Caco-2 (cell line): ENCODE data around the gene MRPS10. TPM values are rescaled to one million over a fixed set of nuclear protein-coding genes. Genes with fewer than 3 reads are reported as not detected.

Source experiments
- BruUV-seq: library from RNA; stranded (reverse); fragments of 400-500 nt; replicated peaks from 2 replicates; lab custom pipeline; 2021; lab: Mats Ljungman, UMichigan
- CTCF ChIA-PET: fragments of 300-600 bp; sonication (Branson Sonifier 250); formaldehyde crosslinking; loops from one replicate; lab custom pipeline; 2022; ENCODE audit warnings: antibody characterized with exemption; lab: Charles Lee
- POLR2A ChIA-PET: fragments of 300-600 bp; sonication (Branson Sonifier 250); formaldehyde crosslinking; loops from one replicate; lab custom pipeline; 2022; ENCODE audit warnings: antibody characterized with exemption; lab: Charles Lee
- DNase-seq, 2 experiments: peaks; one replicate each; pipeline versions ENCODE4 v3.0.0 to v3.0.0-alpha.2; 2020 to 2022
- H3K27me3 ChIP-seq: replicated peaks from 2 replicates; pipeline ENCODE4 v1.6.0; 2011; ENCODE audit warnings: low read length; ENCODE audit not compliant: control insufficient read depth, insufficient read depth
- H3K36me3 ChIP-seq: 2 replicates; pipeline ENCODE4 v1.5.1; 2011; ENCODE audit warnings: low read length; ENCODE audit not compliant: control insufficient read depth, insufficient read depth
- H3K4me1 ChIP-seq: fragments of 250-450 bp; sonication (Bioruptor Pico); 2 replicates; pipeline ENCODE4 v1.5.1; 2020; ENCODE audit warnings: mild to moderate bottlenecking
- H3K4me3 ChIP-seq: 2 replicates; pipeline ENCODE4 v1.5.1; 2011; ENCODE audit warnings: low read depth, mild to moderate bottlenecking, control low read depth, low read length
- H3K9me3 ChIP-seq: fragments of 250-450 bp; sonication (Bioruptor Pico); 2 replicates; pipeline ENCODE4 v1.5.1; 2020; ENCODE audit warnings: mild to moderate bottlenecking, moderate library complexity
- H3K27ac Mint-ChIP-seq: one replicate; pipeline ENCODE4 v1.8.0; 2022; ENCODE audit warnings: mixed read lengths; ENCODE audit not compliant: unreplicated experiment
- H3K27me3 Mint-ChIP-seq: one replicate; pipeline ENCODE4 v1.8.0; 2022; ENCODE audit warnings: mixed read lengths; ENCODE audit not compliant: insufficient read depth, unreplicated experiment
- H3K36me3 Mint-ChIP-seq: one replicate; pipeline ENCODE4 v1.8.0; 2022; ENCODE audit warnings: mild to moderate bottlenecking, mixed read lengths; ENCODE audit not compliant: insufficient read depth, unreplicated experiment
- H3K4me1 Mint-ChIP-seq: one replicate; pipeline ENCODE4 v1.8.0; 2022; ENCODE audit warnings: low read depth, mixed read lengths; ENCODE audit not compliant: unreplicated experiment
- H3K4me3 Mint-ChIP-seq: one replicate; pipeline ENCODE4 v1.8.0; 2022; ENCODE audit warnings: mild to moderate bottlenecking, moderate library complexity, mixed read lengths; ENCODE audit not compliant: unreplicated experiment
- H3K9me3 Mint-ChIP-seq: one replicate; pipeline ENCODE4 v1.8.0; 2022; ENCODE audit warnings: mixed read lengths; ENCODE audit not compliant: unreplicated experiment
- CTCF ChIP-seq, 2 experiments: fragments of 200-600 bp in 1 of 2; IDR thresholded peaks; 1 replicate in 1 of 2; 2 replicates in 1 of 2; pipeline versions ENCODE4 v1.5.1 to v1.8.0; 2011 to 2022; ENCODE audit warnings: antibody characterized with exemption in 1 of 2, control low read depth in 1 of 2, inconsistent platforms in 1 of 2, low read depth in 1 of 2, low read length in 1 of 2, mild to moderate bottlenecking in 1 of 2, moderate library complexity in 1 of 2; ENCODE audit not compliant: insufficient read depth in 1 of 2, severe bottlenecking in 1 of 2, unreplicated experiment in 1 of 2
- intact Hi-C: fragments of 100-400 bp; cut with micrococcal nuclease; formaldehyde crosslinking; loops from one replicate; pipeline ENCODE4 v1.10.0; 2022; ENCODE audit not compliant: unreplicated experiment
- total RNA-seq: library from RNA; stranded (reverse); gene quantifications from 2 replicates; pipeline ENCODE4 v1.2.3, GENCODE V29; 2022

The MRPS10 gene
- total RNA-seq, 1 experiment from 2014 or later, result 38.6 TPM

- CTCF ChIA-PET, result no interaction called here
Measured at GRCh38 chr6:42251500-42251899, 33.8 kb upstream of the MRPS10 start.

GRCh38 chr6:42250274-42250931 is 32.7 kb upstream of the MRPS10 start:
- CTCF ChIA-PET, result no interaction called here
- H3K9me3 Mint-ChIP-seq, result no peaks in the 10 kb centered on the region
- DNase-seq, result no peak
- TF ChIP-seq CTCF (IDR thresholded peaks at IDR 0.05; ENCODE audit: insufficient read depth in 1 of 2, low read depth in 1 of 2, low read length in 1 of 2, severe bottlenecking in 1 of 2, unreplicated experiment in 1 of 2), result no peak
- no TSS peak for BruUV-seq
- intact Hi-C loops, result no loop called here
- H3K4me1 Mint-ChIP-seq, result no peaks in the 10 kb centered on the region
- Histone ChIP-seq H3K36me3 (no peaks in the 10 kb centered on the region), H3K27me3 (no peaks in the 10 kb centered on the region), H3K9me3 (no peaks in the 10 kb centered on the region), H3K4me3 (no peak overlapping the region), H3K4me1 (no peaks in the 10 kb centered on the region)
- POLR2A ChIA-PET, result no interaction called here
- H3K4me3 Mint-ChIP-seq, result no peak overlapping the region
- H3K36me3 Mint-ChIP-seq, result no peaks in the 10 kb centered on the region
- no peaks in the 10 kb centered on the region for H3K27me3 Mint-ChIP-seq
- no peak overlapping the region for H3K27ac Mint-ChIP-seq

More at GRCh38 chr6:42251500-42251899, 33.8 kb upstream of the MRPS10 start:
- no peak overlapping the region for H3K27ac Mint-ChIP-seq
- POLR2A ChIA-PET, result no interaction called here
- Histone ChIP-seq H3K4me1 (no peaks in the 10 kb centered on the region), H3K27me3 (no peaks in the 10 kb centered on the region), H3K4me3 (no peak overlapping the region), H3K9me3 (no peaks in the 10 kb centered on the region), H3K36me3 (no peaks in the 10 kb centered on the region)
- TF ChIP-seq CTCF (IDR thresholded peaks at IDR 0.05; ENCODE audit: insufficient read depth in 1 of 2, low read depth in 1 of 2, low read length in 1 of 2, severe bottlenecking in 1 of 2, unreplicated experiment in 1 of 2), result no peak
- H3K9me3 Mint-ChIP-seq, result no peaks in the 10 kb centered on the region
- intact Hi-C loops, result no loop called here
- BruUV-seq, result no TSS peak
- H3K27me3 Mint-ChIP-seq, result no peaks in the 10 kb centered on the region
- no peak for DNase-seq
- no peak overlapping the region for H3K4me3 Mint-ChIP-seq
- no peaks in the 10 kb centered on the region for H3K36me3 Mint-ChIP-seq
- no peaks in the 10 kb centered on the region for H3K4me1 Mint-ChIP-seq

GRCh38 chr6:42249279-42249678 is 31.6 kb upstream of the MRPS10 start:
- Mint-ChIP-seq H3K4me3 (no peak overlapping the region), H3K9me3 (no peaks in the 10 kb centered on the region), H3K36me3 (no peaks in the 10 kb centered on the region), H3K27me3 (no peaks in the 10 kb centered on the region), H3K27ac (no peak overlapping the region), H3K4me1 (no peaks in the 10 kb centered on the region)
- TF ChIP-seq CTCF (IDR thresholded peaks at IDR 0.05; ENCODE audit: insufficient read depth in 1 of 2, low read depth in 1 of 2, low read length in 1 of 2, severe bottlenecking in 1 of 2, unreplicated experiment in 1 of 2), result no peak
- CTCF ChIA-PET, result no interaction called here
- H3K36me3 ChIP-seq, result no peaks in the 10 kb centered on the region
- no peak for DNase-seq
- no peaks in the 10 kb centered on the region for H3K9me3 ChIP-seq
- POLR2A ChIA-PET, result no interaction called here
- intact Hi-C loops, result no loop called here
- no peaks in the 10 kb centered on the region for H3K27me3 ChIP-seq
- no peaks in the 10 kb centered on the region for H3K4me1 ChIP-seq
- no peak overlapping the region for H3K4me3 ChIP-seq
- BruUV-seq, result no TSS peak
